GM19467 (cell line): ENCODE measurements around the gene C11orf24.

Experiments used
- ATAC-seq: cut with Tn5 transposase; IDR thresholded peaks from one replicate; pipeline ENCODE4 v1.9.1; 2021; ENCODE audit warnings: mild to moderate bottlenecking, moderate library complexity; ENCODE audit not compliant: unreplicated experiment

C11orf24 gene

DNA sequence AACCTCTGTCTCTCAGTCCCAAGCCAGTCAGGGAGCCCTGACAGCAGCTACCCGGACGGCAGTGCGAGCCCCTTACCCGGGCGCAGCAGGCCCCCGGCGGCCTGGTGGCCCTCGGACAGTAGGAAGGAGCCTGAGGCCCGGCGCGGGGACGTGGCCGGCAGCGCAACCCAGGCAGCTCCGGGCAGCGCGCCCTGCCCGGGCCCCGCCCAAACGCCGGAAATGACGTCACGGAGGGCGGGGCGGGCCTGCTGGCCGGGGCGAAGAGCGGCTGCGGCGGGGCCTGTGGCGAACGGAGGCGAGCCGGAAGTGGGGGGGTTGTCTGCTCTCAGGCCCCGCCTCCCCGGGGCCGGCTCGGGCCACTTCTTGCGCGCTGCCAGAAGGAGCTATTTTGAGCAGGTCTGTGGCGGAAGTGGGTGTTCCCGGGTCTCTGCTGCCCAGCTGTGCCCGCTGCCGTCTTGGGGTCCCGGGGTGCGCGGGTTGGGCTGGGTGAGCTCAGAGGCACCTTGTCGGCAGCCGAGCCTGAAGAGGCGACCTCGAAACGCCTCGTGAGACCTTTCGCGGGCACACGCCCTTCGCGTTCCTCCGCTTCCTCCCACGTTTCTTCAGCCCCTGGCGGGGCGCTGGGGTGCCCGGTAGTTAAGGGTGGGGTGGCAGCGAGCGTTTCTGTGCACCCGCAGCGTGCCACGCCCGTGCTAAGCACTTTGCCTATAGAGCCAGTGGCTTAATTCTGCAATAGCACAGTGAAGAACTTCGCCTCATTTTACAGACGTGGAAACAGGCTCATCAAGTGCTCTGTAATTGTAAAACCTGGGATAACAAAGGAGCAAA, at the start of gene C11orf24:
Gene C11orf24 (minus strand): TSS at position 193 of the 828 bp plus-strand sequence. CDS start 8,206 bp downstream, outside the sequence.
- ATAC-seq, result peak; percentile 77

- ATAC-seq, result no peak
Measured at GRCh38 chr11:68317147-68317785, 45.5 kb upstream of the C11orf24 start.

DNA sequence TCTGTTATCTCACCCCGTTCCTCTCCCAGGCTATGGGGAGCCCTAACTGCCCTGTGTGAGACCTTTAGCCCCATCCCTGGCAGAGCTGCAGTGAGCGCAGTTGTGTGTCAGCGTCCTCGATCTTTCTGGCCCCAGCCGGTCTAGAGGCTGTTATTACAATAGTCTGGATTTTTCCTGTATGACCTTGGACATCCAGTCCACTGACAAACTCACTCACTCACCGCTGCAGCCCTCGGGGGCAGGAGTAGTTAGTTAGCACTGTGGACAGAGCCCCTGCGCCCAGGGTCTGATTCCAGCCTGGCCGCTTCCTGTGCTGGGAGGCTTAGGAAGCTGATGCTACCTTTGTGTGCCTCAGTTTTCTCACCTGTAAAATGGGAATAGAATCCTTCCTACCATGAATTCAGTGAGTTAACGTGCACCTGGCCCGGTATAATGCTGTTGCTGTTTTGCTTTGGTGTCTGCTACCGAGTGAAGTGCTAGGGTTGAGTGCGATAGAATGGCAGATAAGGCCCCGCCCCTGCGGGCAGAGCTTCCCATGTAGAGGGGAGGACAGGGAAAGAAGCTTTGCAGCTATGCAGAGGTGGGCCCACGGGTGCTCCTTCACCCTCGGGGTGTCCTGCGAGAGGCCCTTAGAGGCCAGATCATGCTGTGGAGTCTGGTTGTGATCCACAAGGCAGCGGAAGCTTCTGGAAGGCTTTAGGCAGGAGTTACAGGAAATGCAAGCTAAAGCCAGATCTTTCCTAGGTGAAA, 43.6 kb upstream of the C11orf24 start:
- no peak for ATAC-seq

GRCh38 chr11:68314203-68315170, 42.7 kb upstream of the C11orf24 start:
- no peak for ATAC-seq

DNA sequence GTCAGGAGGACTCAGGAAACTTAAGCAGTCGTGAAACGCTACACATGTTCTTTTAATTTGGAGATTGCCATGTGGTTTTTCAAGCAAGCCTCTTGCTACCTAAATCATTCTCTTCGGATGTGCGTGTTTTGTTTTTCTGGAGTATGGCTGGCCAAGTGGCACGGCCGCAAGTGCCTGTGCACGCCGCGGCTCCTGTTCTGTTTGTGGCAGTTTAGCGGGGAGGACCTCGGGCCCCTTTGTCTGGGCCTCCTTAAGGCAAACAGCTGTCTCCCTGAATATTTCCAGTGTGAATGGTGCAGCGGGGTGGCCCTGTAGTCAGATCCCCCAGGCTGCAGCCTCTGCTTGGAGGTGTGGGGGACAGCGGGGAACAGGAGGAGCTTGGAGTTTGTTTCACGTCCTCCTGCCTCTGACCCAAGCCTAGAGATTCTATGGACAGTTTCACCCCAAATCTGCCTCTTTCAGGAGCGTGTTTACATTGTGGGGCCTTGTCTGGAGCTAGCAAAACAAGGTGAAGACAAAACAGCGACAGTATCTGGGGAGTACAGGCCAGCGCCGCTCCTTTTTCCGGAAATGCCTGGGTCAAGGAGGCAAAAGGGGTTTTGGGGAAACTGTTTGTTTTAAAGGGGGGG, 41.9 kb upstream of the C11orf24 start:
- ATAC-seq, result no peak

DNA sequence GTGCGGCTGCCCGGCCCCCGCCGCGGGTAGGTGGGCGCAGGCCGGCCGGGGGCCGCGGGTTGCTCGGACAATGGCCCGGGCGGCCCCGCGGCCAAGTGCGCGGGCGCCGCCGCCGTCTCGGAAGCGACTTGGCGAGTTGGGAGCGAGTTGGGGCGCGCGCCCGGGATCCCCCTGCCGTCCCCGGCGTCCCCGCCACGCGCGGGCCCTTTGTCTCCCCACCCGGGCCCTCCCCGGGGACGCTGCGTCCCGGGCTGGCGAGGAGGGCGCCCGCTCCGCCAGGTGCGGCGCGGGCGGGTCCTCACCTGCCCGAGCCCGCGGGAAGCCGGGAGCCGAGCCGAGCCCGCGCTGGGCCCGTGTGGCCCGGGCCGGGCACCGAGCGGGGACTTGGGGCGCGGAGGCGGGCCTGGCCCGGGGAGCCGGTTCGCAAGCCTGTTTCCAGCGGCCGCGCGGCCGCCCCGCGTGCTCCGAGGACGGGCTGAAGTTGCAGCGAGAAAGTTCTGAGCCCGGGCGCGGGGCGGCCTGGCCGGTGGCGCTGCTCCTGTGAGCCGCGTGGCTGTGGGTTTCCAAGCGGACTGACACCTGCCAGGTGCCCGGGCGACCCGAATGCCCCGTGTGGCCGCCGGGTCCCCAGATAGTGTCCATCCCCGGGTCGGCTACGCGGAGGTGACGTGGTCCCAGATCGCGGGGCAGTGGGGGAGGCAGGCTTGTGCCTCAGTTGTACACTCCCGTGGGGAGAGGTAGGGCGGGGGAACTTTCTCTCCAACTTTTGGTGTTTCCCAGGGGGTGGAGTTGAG, 41.2 kb upstream of the C11orf24 start:
- ATAC-seq, result no peak

- ATAC-seq, result no peak
Measured at GRCh38 chr11:68312117-68312779, 40.5 kb upstream of the C11orf24 start, which contains the start of gene LRP5. LRP5 (plus strand) TSS chr11:68312591; CDS start chr11:68312715, 124 bp downstream.

GRCh38 chr11:68311160-68312116, 39.7 kb upstream of the C11orf24 start:
- ATAC-seq, result no peak

- no peak for ATAC-seq
Measured at GRCh38 chr11:68309621-68310185, 37.9 kb upstream of the C11orf24 start.

GRCh38 chr11:68308068-68308467, 36.3 kb upstream of the C11orf24 start:
- no peak for ATAC-seq

DNA sequence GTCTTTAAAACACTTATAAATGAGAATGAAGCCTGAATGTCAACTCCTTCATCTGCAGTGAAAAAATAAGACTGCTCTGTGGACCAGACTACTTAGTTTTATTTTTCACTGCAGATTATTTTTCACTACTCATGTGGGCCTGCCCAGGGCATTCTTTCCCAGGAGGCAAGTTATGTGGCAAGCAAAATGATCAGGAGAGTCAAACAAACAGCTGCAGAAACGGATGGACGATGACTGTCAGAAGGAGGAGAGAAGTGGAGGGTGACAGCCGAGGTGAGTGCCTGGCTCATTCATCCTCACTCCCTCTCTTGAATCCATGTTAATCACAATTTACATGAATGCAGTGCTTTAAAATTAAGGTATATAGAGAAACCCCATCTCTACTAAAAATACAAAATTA, 34.9 kb upstream of the C11orf24 start:
- no peak for ATAC-seq

DNA sequence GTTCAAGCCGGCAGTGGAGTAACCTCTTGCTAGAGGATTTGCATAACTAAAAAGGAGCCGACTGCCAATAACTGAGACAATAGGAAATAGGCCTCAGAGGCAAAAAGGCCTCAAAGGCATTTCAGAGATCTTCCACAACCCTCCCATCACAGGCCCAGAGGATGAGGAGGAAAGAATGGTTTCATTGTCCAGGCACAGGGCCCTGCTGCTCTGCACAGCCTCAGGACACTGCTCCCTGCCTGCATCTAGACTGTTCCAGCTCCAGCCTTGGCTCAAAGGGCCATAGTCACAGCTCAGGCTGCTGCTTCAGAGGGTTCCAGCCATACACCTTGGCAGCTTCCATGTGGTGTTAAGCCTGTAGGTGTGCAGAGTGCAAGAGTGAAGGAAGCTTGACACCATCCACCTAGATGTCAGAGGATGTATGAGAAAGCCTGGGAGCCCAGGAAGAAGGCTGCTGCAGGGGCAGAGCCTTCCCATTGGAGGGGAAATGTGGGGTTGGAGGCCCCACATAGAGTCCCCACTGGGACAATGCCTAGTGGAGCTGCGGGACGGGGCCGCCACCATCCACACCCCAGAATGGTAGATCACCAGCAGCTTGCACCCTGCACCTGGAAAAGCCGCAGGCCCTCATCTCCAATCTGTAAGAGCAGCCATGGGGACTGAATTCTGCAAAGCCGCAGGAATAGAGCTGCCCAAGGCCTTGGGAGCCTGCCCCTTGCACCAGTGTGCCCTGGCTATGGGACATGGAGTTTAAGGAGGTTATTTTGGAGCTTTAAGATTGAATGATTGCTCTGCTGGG, 32.4 kb upstream of the C11orf24 start:
- no peak for ATAC-seq

GRCh38 chr11:68303083-68303482, 31.3 kb upstream of the C11orf24 start:
- no peak for ATAC-seq

DNA sequence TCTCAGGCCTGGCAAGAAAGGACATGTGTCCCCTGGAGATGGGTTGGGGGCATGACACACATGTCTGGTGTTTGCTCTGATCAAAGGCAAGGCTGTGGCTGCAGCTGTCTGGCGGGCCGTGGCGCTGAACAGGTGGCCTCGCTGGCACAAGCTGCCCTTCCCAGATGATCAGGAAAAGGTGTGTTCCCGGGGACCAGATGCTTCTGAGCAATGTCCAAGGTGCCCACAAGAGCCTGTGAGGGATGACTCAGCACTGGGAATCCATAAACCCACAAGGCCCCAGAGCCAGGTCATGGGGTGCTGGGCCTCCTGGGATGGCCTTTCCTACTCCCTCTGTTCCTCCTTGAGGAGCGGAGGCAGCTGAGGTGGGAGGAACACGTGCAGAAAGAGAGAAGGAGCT, 30.9 kb upstream of the C11orf24 start:
- no peak for ATAC-seq

- ATAC-seq, result no peak
Measured at GRCh38 chr11:68302256-68302655, 30.5 kb upstream of the C11orf24 start.
